NB4 (cell line): ENCODE results near the gene UBR1.
"Not testable (repeated sequence)": the region's sequence is repeated elsewhere in the genome, so short reads cannot be mapped to it uniquely, and the experiment has no call there.

Experiments used
- DNase-seq: peaks from one replicate; pipeline ENCODE4 v3.0.0; 2010; ENCODE audit warnings: low read depth
- H3K4me3 ChIP-seq: one replicate; pipeline ENCODE4 v1.5.1; 2011; ENCODE audit warnings: mild to moderate bottlenecking, low read depth, low read length, moderate library complexity
- CTCF ChIP-seq: IDR thresholded peaks from one replicate; pipeline ENCODE4 v1.5.1; 2012; ENCODE audit warnings: low read depth, low read length
- MAX ChIP-seq: IDR thresholded peaks from 2 replicates; pipeline ENCODE4 v1.6.1; 2011; ENCODE audit warnings: low read depth, low read length
- MYC ChIP-seq: IDR thresholded peaks from 2 replicates; pipeline ENCODE4 v1.6.1; 2011; ENCODE audit warnings: low read depth, low read length
- POLR2A ChIP-seq: IDR thresholded peaks from 2 replicates; pipeline ENCODE4 v1.6.1; 2011; ENCODE audit warnings: mild to moderate bottlenecking; ENCODE audit not compliant: insufficient read length; ENCODE audit errors: extremely low read depth

Gene UBR1

GRCh38 chr15:43046484-43046883 lies 59.4 kb downstream of the UBR1 start:
- H3K4me3 ChIP-seq: no peak overlapping the region
- TF ChIP-seq MYC (no peak), MAX (no peak), CTCF (no peak), POLR2A (no peak)
- DNase-seq: no peak

GRCh38 chr15:43042885-43043284 lies 63.0 kb downstream of the UBR1 start:
- no peak overlapping the region for H3K4me3 ChIP-seq
- no peak for DNase-seq
- no peak for TF ChIP-seq MYC
- no peak for TF ChIP-seq MAX
- TF ChIP-seq POLR2A: no peak
- TF ChIP-seq CTCF: no peak

GRCh38 chr15:43041085-43041484 lies 64.8 kb downstream of the UBR1 start:
- DNase-seq, H3K4me3 ChIP-seq: not testable (repeated sequence)

GRCh38 chr15:43035240-43035639 lies 70.6 kb downstream of the UBR1 start:
- DNase-seq, H3K4me3 ChIP-seq: not testable (repeated sequence)

GRCh38 chr15:43029476-43029875 lies 76.4 kb downstream of the UBR1 start:
- no peak for DNase-seq
- TF ChIP-seq MYC: no peak
- TF ChIP-seq POLR2A: no peak
- no peak for TF ChIP-seq MAX
- TF ChIP-seq CTCF: no peak

GRCh38 chr15:43025150-43025549 lies 80.7 kb downstream of the UBR1 start:
- no peak overlapping the region for H3K4me3 ChIP-seq
- no peak for TF ChIP-seq MAX
- TF ChIP-seq MYC: no peak
- TF ChIP-seq CTCF: no peak
- no peak for TF ChIP-seq POLR2A
- no peak for DNase-seq

More at GRCh38 chr15:43029476-43029875, 76.4 kb downstream of the UBR1 start:
- H3K4me3 ChIP-seq: no peak overlapping the region

- not testable (repeated sequence) for DNase-seq, H3K4me3 ChIP-seq
Measured at GRCh38 chr15:43014671-43015070, 91.2 kb downstream of the UBR1 start.

GRCh38 chr15:43009206-43009605 lies 96.6 kb downstream of the UBR1 start:
- TF ChIP-seq CTCF: no peak
- TF ChIP-seq MYC: no peak
- no peak for TF ChIP-seq MAX
- TF ChIP-seq POLR2A: no peak
- DNase-seq: no peak
- no peak overlapping the region for H3K4me3 ChIP-seq
